SK-N-SH (cell line): ENCODE data around the gene GDPD4. TPM values are rescaled to one million over a fixed set of nuclear protein-coding genes. Genes with fewer than 3 reads are reported as not detected.

ENCODE experiments used
- CTCF ChIA-PET: fragments of 300-600, 350-600 bp; formaldehyde crosslinking; extraction: SDS; loops from one replicate; lab custom pipeline; 2021; lab: Yijun Ruan, JAX
- POLR2A ChIA-PET: fragments of 350-600 bp; sonication (Branson Sonifier 250); formaldehyde crosslinking; extraction: SDS; loops from one replicate; lab custom pipeline; 2020; ENCODE audit warnings: antibody characterized with exemption, inconsistent platforms; lab: Yijun Ruan, JAX
- DNase-seq: peaks from one replicate; pipeline ENCODE4 v3.0.0; 2012
- H2AFZ ChIP-seq: fragments of 200-600 bp; sonication (generic); 2 replicates; pipeline ENCODE4 v1.8.1; 2016; ENCODE audit warnings: antibody characterized with exemption, mild to moderate bottlenecking, low read depth
- H3F3A ChIP-seq: fragments of 200-600 bp; sonication (generic); replicated peaks from 2 replicates; pipeline ENCODE3; 2016; ENCODE audit warnings: antibody characterized with exemption, mild to moderate bottlenecking; ENCODE audit not compliant: insufficient read depth
- H3K27ac ChIP-seq, 2 experiments: fragments of 200-500 bp in 1 of 2; fragments of 200-600 bp in 1 of 2; sonication (Bioruptor generic) in 1 of 2; sonication (generic), shearing (Covaris generic) in 1 of 2; 2 replicates each; pipeline versions ENCODE4 v1.5.1 to v1.6.1; 2014 to 2016; ENCODE audit warnings: low read depth in 2 of 2, inconsistent platforms in 1 of 2, low read length in 1 of 2, mild to moderate bottlenecking in 1 of 2, mixed read lengths in 1 of 2
- H3K27me3 ChIP-seq: fragments of 200-600 bp; sonication (generic), shearing (Covaris generic); 2 replicates; pipeline ENCODE4 v1.6.1; 2016; ENCODE audit warnings: mixed run types; ENCODE audit not compliant: insufficient read depth
- H3K36me3 ChIP-seq, 2 experiments: fragments of 200-500 bp in 1 of 2; fragments of 200-600 bp in 1 of 2; sonication (Bioruptor generic) in 1 of 2; sonication (generic) in 1 of 2; replicated peaks in 1 of 2; 2 replicates each; pipeline versions ENCODE3 to v1.5.1; 2014 to 2016; ENCODE audit warnings: low read length in 1 of 2, mild to moderate bottlenecking in 1 of 2; ENCODE audit not compliant: insufficient read depth in 2 of 2, control insufficient read depth in 1 of 2
- H3K4me1 ChIP-seq, 2 experiments: fragments of 200-500 bp in 1 of 2; fragments of 200-600 bp in 1 of 2; sonication (Bioruptor generic) in 1 of 2; sonication (generic), shearing (Covaris generic) in 1 of 2; 2 replicates each; pipeline versions ENCODE4 v1.5.1 to v1.6.1; 2014 to 2016; ENCODE audit warnings: low read depth in 1 of 2, low read length in 1 of 2, mixed run types in 1 of 2; ENCODE audit not compliant: insufficient read depth in 2 of 2, control insufficient read depth in 1 of 2
- H3K4me2 ChIP-seq: fragments of 200-600 bp; sonication (generic), shearing (Covaris generic); 2 replicates; pipeline ENCODE4 v1.6.1; 2017; ENCODE audit warnings: mixed run types
- H3K4me3 ChIP-seq, 2 experiments: fragments of 200-500 bp in 1 of 2; fragments of 200-600 bp in 1 of 2; sonication (Bioruptor generic) in 1 of 2; sonication (generic), shearing (Covaris generic) in 1 of 2; 2 replicates each; pipeline versions ENCODE4 v1.5.1 to v1.8.1; 2014 to 2016; ENCODE audit warnings: low read depth in 2 of 2, inconsistent platforms in 1 of 2, low read length in 1 of 2, mild to moderate bottlenecking in 1 of 2, mixed read lengths in 1 of 2, moderate library complexity in 1 of 2
- H3K79me2 ChIP-seq: fragments of 200-600 bp; sonication (generic); 2 replicates; pipeline ENCODE4 v1.8.1; 2017; ENCODE audit warnings: mild to moderate bottlenecking; ENCODE audit not compliant: insufficient read depth
- H3K9ac ChIP-seq: fragments of 200-600 bp; sonication (generic); 2 replicates; pipeline ENCODE4 v1.6.1; 2017; ENCODE audit warnings: mixed run types
- H3K9me2 ChIP-seq: fragments of 200-600 bp; sonication (generic); 2 replicates; pipeline ENCODE4 v1.6.1; 2017; ENCODE audit warnings: mixed run types
- H3K9me3 ChIP-seq: fragments of 200-600 bp; sonication (generic); 2 replicates; pipeline ENCODE4 v1.6.1; 2017; ENCODE audit warnings: mixed run types, mild to moderate bottlenecking, moderate library complexity
- H4K20me1 ChIP-seq: fragments of 200-600 bp; sonication (generic); 2 replicates; pipeline ENCODE4 v1.6.1; 2017; ENCODE audit warnings: mild to moderate bottlenecking, mixed run types; ENCODE audit not compliant: insufficient read depth
- EP300 ChIP-seq, 2 experiments: IDR thresholded peaks; 2 replicates each; pipeline versions ENCODE4 v1.4.0 to v1.6.1; 2012; ENCODE audit warnings: borderline replicate concordance in 1 of 2, low read depth in 1 of 2, low read length in 1 of 2
- JUND ChIP-seq: IDR thresholded peaks from 2 replicates; pipeline ENCODE4 v1.4.0; 2012
- POLR2AphosphoS5 ChIP-seq: IDR thresholded peaks from 2 replicates; pipeline ENCODE4 v1.6.1; 2012; ENCODE audit warnings: low read depth, low read length
- SMC3 ChIP-seq: IDR thresholded peaks from 2 replicates; pipeline ENCODE4 v1.6.1; 2012; ENCODE audit warnings: low read depth, low read length, improper control_type of control experiment
- YY1 ChIP-seq: IDR thresholded peaks from 2 replicates; pipeline ENCODE4 v1.4.0; 2012; ENCODE audit warnings: low read depth, mild to moderate bottlenecking
- WGBS: methylation state at CpG from one replicate; pipeline ENCODE4 v1.1.6; 2017; ENCODE audit warnings: low lambda C conversion rate; 5-methylcytosine and 5-hydroxymethylcytosine counted together
- polyA plus RNA-seq, 3 experiments: library from polyadenylated mRNA; depleted of rRNA; stranded (reverse); fragments of >200 nt; gene quantifications; 2 replicates each; pipeline ENCODE4 v1.2.3, GENCODE V29; 2012
- TF ChIP-seq, protein P1 (sequence below): fragments of 150-350 bp; IDR thresholded peaks from 2 replicates; pipeline ENCODE4 v1.6.1; 2016; ENCODE audit warnings: mild to moderate bottlenecking, low read depth, low read length
- TF ChIP-seq, protein P2 (sequence below): IDR thresholded peaks from 2 replicates; pipeline ENCODE4 v1.6.1; 2012; ENCODE audit warnings: mild to moderate bottlenecking, low read depth, low read length, moderate library complexity

The GDPD4 gene
- polyA plus RNA-seq, 1 of the 3 experiments (the other 2 are of a cell fraction) = not detected

DNA sequence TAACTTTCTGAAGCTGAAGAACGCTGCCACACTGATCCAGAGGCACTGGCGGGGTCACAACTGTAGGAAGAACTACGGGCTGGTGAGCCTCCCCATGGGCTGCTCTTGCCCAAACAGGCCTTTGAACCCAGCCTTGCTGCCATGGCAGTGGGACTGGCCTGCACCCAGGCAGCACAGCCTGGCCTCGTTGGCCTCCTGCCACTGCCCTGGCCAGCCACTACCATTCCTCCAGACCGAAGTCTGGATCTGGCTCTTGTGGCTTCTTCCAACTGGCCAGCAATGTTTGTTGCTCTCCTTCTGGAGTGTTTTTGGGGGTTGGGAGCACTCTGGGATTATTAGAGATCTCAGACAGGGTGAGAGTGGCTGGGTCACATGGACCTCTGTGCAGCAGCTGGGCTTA, 122.4 kb downstream of the GDPD4 start:
- Histone ChIP-seq H3K4me1 (no peaks in the 10 kb centered on the region; a peak in 1 of 4 replicates), H2AFZ (no peak overlapping the region), H3K9ac (no peak overlapping the region), H3K9me3 (no peaks in the 10 kb centered on the region), H3K9me2 (no peaks in the 10 kb centered on the region), H3K79me2 (no peaks in the 10 kb centered on the region), H3F3A (no peaks in the 10 kb centered on the region), H3K36me3 (no peaks in the 10 kb centered on the region), H4K20me1 (no peaks in the 10 kb centered on the region), H3K4me3 (no peak overlapping the region), H3K4me2 (no peak overlapping the region), H3K27me3 (no peaks in the 10 kb centered on the region), H3K27ac (no peak overlapping the region)
- ChIA-PET POLR2A (no interaction called here), CTCF (interaction anchor here (1.1 to 3.2 kb wide), 3 partner anchors 9 to 66 kb away, joined by 3 to 14 read pairs (median 9); partner anchors contain the start of gene MYO7A)
- no peak for DNase-seq
- no peak for TF ChIP-seq POLR2AphosphoS5
- TF ChIP-seq JUND = no peak
- WGBS = 50% methylated on average over 4 of the region's 5 CpGs

- ChIA-PET POLR2A (no interaction called here), CTCF (interaction anchor here (1.8 to 3.2 kb wide), 2 partner anchors 10 to 51 kb away, joined by 9 to 14 read pairs; partner anchors contain the start of gene MYO7A)
- 71% methylated on average over 4 of the region's 4 CpGs for WGBS
Measured at GRCh38 chr11:77178150-77178549, 123.3 kb downstream of the GDPD4 start.

More at GRCh38 chr11:77178150-77178549, 123.3 kb downstream of the GDPD4 start:
- no peak for DNase-seq
- Histone ChIP-seq H3K9ac (no peak overlapping the region), H2AFZ (no peak overlapping the region), H3K4me1 (no peaks in the 10 kb centered on the region; a peak in 1 of 4 replicates), H4K20me1 (no peaks in the 10 kb centered on the region), H3K36me3 (no peaks in the 10 kb centered on the region), H3K9me2 (no peaks in the 10 kb centered on the region), H3K4me3 (no peak overlapping the region), H3K79me2 (no peaks in the 10 kb centered on the region), H3K4me2 (no peak overlapping the region), H3K27ac (no peak overlapping the region), H3K9me3 (no peaks in the 10 kb centered on the region), H3F3A (no peaks in the 10 kb centered on the region), H3K27me3 (no peaks in the 10 kb centered on the region)
- TF ChIP-seq EP300 (IDR thresholded peaks at IDR 0.05; ENCODE audit: borderline replicate concordance in 1 of 2, low read depth in 1 of 2, low read length in 1 of 2) (no peak), SMC3 (no peak), YY1 (no peak)
- TF ChIP-seq, protein P1, sequence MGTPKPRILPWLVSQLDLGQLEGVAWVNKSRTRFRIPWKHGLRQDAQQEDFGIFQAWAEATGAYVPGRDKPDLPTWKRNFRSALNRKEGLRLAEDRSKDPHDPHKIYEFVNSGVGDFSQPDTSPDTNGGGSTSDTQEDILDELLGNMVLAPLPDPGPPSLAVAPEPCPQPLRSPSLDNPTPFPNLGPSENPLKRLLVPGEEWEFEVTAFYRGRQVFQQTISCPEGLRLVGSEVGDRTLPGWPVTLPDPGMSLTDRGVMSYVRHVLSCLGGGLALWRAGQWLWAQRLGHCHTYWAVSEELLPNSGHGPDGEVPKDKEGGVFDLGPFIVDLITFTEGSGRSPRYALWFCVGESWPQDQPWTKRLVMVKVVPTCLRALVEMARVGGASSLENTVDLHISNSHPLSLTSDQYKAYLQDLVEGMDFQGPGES = no peak
- TF ChIP-seq, protein P2, sequence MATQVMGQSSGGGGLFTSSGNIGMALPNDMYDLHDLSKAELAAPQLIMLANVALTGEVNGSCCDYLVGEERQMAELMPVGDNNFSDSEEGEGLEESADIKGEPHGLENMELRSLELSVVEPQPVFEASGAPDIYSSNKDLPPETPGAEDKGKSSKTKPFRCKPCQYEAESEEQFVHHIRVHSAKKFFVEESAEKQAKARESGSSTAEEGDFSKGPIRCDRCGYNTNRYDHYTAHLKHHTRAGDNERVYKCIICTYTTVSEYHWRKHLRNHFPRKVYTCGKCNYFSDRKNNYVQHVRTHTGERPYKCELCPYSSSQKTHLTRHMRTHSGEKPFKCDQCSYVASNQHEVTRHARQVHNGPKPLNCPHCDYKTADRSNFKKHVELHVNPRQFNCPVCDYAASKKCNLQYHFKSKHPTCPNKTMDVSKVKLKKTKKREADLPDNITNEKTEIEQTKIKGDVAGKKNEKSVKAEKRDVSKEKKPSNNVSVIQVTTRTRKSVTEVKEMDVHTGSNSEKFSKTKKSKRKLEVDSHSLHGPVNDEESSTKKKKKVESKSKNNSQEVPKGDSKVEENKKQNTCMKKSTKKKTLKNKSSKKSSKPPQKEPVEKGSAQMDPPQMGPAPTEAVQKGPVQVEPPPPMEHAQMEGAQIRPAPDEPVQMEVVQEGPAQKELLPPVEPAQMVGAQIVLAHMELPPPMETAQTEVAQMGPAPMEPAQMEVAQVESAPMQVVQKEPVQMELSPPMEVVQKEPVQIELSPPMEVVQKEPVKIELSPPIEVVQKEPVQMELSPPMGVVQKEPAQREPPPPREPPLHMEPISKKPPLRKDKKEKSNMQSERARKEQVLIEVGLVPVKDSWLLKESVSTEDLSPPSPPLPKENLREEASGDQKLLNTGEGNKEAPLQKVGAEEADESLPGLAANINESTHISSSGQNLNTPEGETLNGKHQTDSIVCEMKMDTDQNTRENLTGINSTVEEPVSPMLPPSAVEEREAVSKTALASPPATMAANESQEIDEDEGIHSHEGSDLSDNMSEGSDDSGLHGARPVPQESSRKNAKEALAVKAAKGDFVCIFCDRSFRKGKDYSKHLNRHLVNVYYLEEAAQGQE = no peak
